Measurements from ENCODE around the gene SF3B5.
"Not testable (repeated sequence)": the region's sequence is repeated elsewhere in the genome, so short reads cannot be mapped to it uniquely, and the experiment has no call there.

SF3B5 gene

GRCh38 chr6:144104488-144104887, 9.1 kb upstream of the SF3B5 start:
- no peak for DNase-seq

GRCh38 chr6:144103026-144103563, 7.7 kb upstream of the SF3B5 start:
- no peak for DNase-seq

- DNase-seq, result no peak
These were observed 3.6 kb upstream of the SF3B5 start for GRCh38 chr6:144098993-144099392.

GRCh38 chr6:144094731-144095133, 641 bp downstream of the SF3B5 start:
- DNase-seq, result no peak

- DNase-seq, result no peak
These were observed 1.7 kb downstream of the SF3B5 start for GRCh38 chr6:144093658-144094057.

GRCh38 chr6:144093236-144093635, 2.1 kb downstream of the SF3B5 start:
- no peak for DNase-seq

GRCh38 chr6:144090384-144090783, 5.0 kb downstream of the SF3B5 start:
- DNase-seq, result no peak

GRCh38 chr6:144087789-144088426, 7.5 kb downstream of the SF3B5 start:
- no peak for DNase-seq

GRCh38 chr6:144086959-144087358, 8.4 kb downstream of the SF3B5 start:
- no peak for DNase-seq

- no peak for DNase-seq
These were observed 12.2 kb downstream of the SF3B5 start for GRCh38 chr6:144083172-144083571.

GRCh38 chr6:144082412-144082811, 13.0 kb downstream of the SF3B5 start:
- not testable (repeated sequence) for DNase-seq

- no peak for DNase-seq
These were observed 17.5 kb downstream of the SF3B5 start for GRCh38 chr6:144077871-144078270.

GRCh38 chr6:144075875-144076274, 19.5 kb downstream of the SF3B5 start:
- no peak for DNase-seq

- DNase-seq, result no peak
These were observed 20.2 kb downstream of the SF3B5 start for GRCh38 chr6:144075187-144075586.

- DNase-seq, result no peak
These were observed 22.3 kb downstream of the SF3B5 start for GRCh38 chr6:144073024-144073423.

GRCh38 chr6:144069506-144069905, 25.9 kb downstream of the SF3B5 start:
- no peak for DNase-seq

GRCh38 chr6:144068794-144069193, 26.6 kb downstream of the SF3B5 start:
- DNase-seq, result no peak

GRCh38 chr6:144066741-144067484, 28.5 kb downstream of the SF3B5 start:
- DNase-seq, result no peak

- no peak for DNase-seq
These were observed 29.1 kb downstream of the SF3B5 start for GRCh38 chr6:144066255-144066654.

GRCh38 chr6:144065213-144065660, 30.1 kb downstream of the SF3B5 start:
- no peak for DNase-seq

GRCh38 chr6:144064402-144065212, 30.8 kb downstream of the SF3B5 start:
- DNase-seq, result peak; percentile 1 to 85 (median 82)

- peak; percentile 62 to 97 (median 95) for DNase-seq
These were observed 31.5 kb downstream of the SF3B5 start for GRCh38 chr6:144063744-144064401.

GRCh38 chr6:144063246-144063743, 32.1 kb downstream of the SF3B5 start:
- peak in 1 of 3 experiments; percentile 84 for DNase-seq
